SHP77 (cell line): ENCODE data around the gene ERVV-1.
"Not testable (repeated sequence)": the region's sequence is repeated elsewhere in the genome, so short reads cannot be mapped to it uniquely, and the experiment has no call there.

Experiments
- DNase-seq, 2 experiments: peaks; one replicate each; lab custom pipeline; 2025; lab: John Stamatoyannopoulos, UW

ERVV-1 gene

GRCh38 chr19:53028306-53028705 is 14.6 kb downstream of the ERVV-1 start:
- DNase-seq: not testable (repeated sequence)

- no peak for DNase-seq
Observed at GRCh38 chr19:53034054-53034453, 20.3 kb downstream of the ERVV-1 start.

- no peak for DNase-seq
Observed at GRCh38 chr19:53034948-53035675, 21.4 kb downstream of the ERVV-1 start.

GRCh38 chr19:53037101-53038097 is 23.7 kb downstream of the ERVV-1 start:
- no peak for DNase-seq

- DNase-seq: no peak
Observed at GRCh38 chr19:53041366-53041765, 27.6 kb downstream of the ERVV-1 start.

- no peak for DNase-seq
Observed at GRCh38 chr19:53045536-53045935, 31.8 kb downstream of the ERVV-1 start.

- DNase-seq: no peak
Observed at GRCh38 chr19:53047379-53047778, 33.7 kb downstream of the ERVV-1 start.

GRCh38 chr19:53055117-53055516 is 41.4 kb downstream of the ERVV-1 start:
- DNase-seq: no peak

GRCh38 chr19:53057904-53058580 is 44.3 kb downstream of the ERVV-1 start:
- no peak for DNase-seq
